CD4-positive, alpha-beta T cell treated with Interleukin-15 for 4 hours (primary cell): Measurements from ENCODE around the gene SELENON.

ENCODE experiments used
- DNase-seq: peaks from one replicate; pipeline ENCODE4 v3.0.0-alpha.2; 2020; ENCODE audit warnings: low spot score

SELENON gene

GRCh38 chr1:25810341-25811299 is 10.6 kb downstream of the SELENON start:
- peak; percentile 79 for DNase-seq

GRCh38 chr1:25811384-25812082 is 11.5 kb downstream of the SELENON start:
- DNase-seq = no peak

GRCh38 chr1:25813071-25813733 is 13.2 kb downstream of the SELENON start:
- no peak for DNase-seq

GRCh38 chr1:25813734-25814471 is 13.9 kb downstream of the SELENON start:
- no peak for DNase-seq

GRCh38 chr1:25814549-25815087 is 14.6 kb downstream of the SELENON start:
- no peak for DNase-seq

- no peak for DNase-seq
Measured at GRCh38 chr1:25815208-25816111, 15.5 kb downstream of the SELENON start.

GRCh38 chr1:25816112-25816718 is 16.2 kb downstream of the SELENON start:
- no peak for DNase-seq

- DNase-seq = no peak
Measured at GRCh38 chr1:25817840-25818501, 18.0 kb downstream of the SELENON start.

- DNase-seq = no peak
Measured at GRCh38 chr1:25818569-25818968, 18.6 kb downstream of the SELENON start.

GRCh38 chr1:25819491-25820246 is 19.7 kb downstream of the SELENON start, which contains the start of gene MTFR1L:
Gene MTFR1L, plus strand, starts transcription at chr1:25819954. Its CDS starts 3,151 bp downstream, at chr1:25823105.
- DNase-seq = peak; percentile 90

GRCh38 chr1:25820247-25821111 is 20.5 kb downstream of the SELENON start:
- DNase-seq = peak; percentile 68

GRCh38 chr1:25821112-25821476 is 21.1 kb downstream of the SELENON start:
- DNase-seq = no peak

- no peak for DNase-seq
Measured at GRCh38 chr1:25821630-25822091, 21.7 kb downstream of the SELENON start.

GRCh38 chr1:25825605-25826004 is 25.6 kb downstream of the SELENON start:
- DNase-seq = no peak

- DNase-seq = no peak
Measured at GRCh38 chr1:25826571-25826970, 26.6 kb downstream of the SELENON start.

- DNase-seq = no peak
Measured at GRCh38 chr1:25828491-25828890, 28.5 kb downstream of the SELENON start.

- DNase-seq = no peak
Measured at GRCh38 chr1:25829046-25829445, 29.1 kb downstream of the SELENON start.
